K562 (cell line): Measurements from ENCODE around the gene TLN1. TPM values are rescaled to one million over a fixed set of nuclear protein-coding genes. Genes with fewer than 3 reads are reported as not detected.

Experiments
- ESRRB ChIP-seq: fragments of 250-450 bp; sonication (Bioruptor Pico); IDR thresholded peaks from 2 replicates; pipeline ENCODE4 v1.5.0; 2020; ENCODE audit warnings: mild to moderate bottlenecking, moderate library complexity, borderline replicate concordance
- FOSL1 ChIP-seq: fragments of 200-800 bp; sonication (Bioruptor generic); conservative IDR thresholded peaks from 2 replicates; pipeline ENCODE4 v1.6.1; 2016; ENCODE audit warnings: missing genetic modification characterization, missing compliant biosample characterization
- HCFC1 ChIP-seq: IDR thresholded peaks from 2 replicates; pipeline ENCODE4 v1.6.1; 2012; ENCODE audit warnings: low read depth, low read length, improper control_type of control experiment
- HDAC1 ChIP-seq, 2 experiments: fragments of 450-650 bp; IDR thresholded peaks; 2 replicates each; pipeline ENCODE4 v1.6.1; 2016 to 2017; ENCODE audit warnings: inconsistent platforms in 1 of 2, mild to moderate bottlenecking in 1 of 2, moderate library complexity in 1 of 2
- MCM7 ChIP-seq, 2 experiments: fragments of 450-650 bp; IDR thresholded peaks; 2 replicates each; pipeline ENCODE4 v1.6.1; 2016 to 2018
- NEUROD1 ChIP-seq: fragments of 150-350 bp; IDR thresholded peaks from 2 replicates; pipeline ENCODE4 v1.6.1; 2014; ENCODE audit warnings: borderline replicate concordance, low read length, low read depth; ENCODE audit not compliant: partially characterized antibody
- TAF1 ChIP-seq: IDR thresholded peaks from 2 replicates; pipeline ENCODE4 v1.6.1; 2011; ENCODE audit warnings: mild to moderate bottlenecking, low read length, moderate library complexity; ENCODE audit not compliant: insufficient read depth, control insufficient read depth, severe bottlenecking; ENCODE audit errors: extremely low read depth
- TAF7 ChIP-seq: fragments of 450-650 bp; IDR thresholded peaks from 2 replicates; pipeline ENCODE4 v1.6.1; 2016; ENCODE audit warnings: missing genetic modification characterization, missing compliant biosample characterization
- THRAP3 ChIP-seq: fragments of 450-650 bp; IDR thresholded peaks from 2 replicates; pipeline ENCODE4 v1.6.1; 2016; ENCODE audit warnings: mild to moderate bottlenecking, inconsistent platforms, borderline replicate concordance
- ZNF121 ChIP-seq: sonication (generic); formaldehyde crosslinking; conservative IDR thresholded peaks from 2 replicates; pipeline ENCODE4 v1.8.0; 2022; ENCODE audit warnings: missing genetic modification reagents
- ZNF134 ChIP-seq: fragments of 250-450 bp; sonication (Bioruptor Pico); conservative IDR thresholded peaks from 2 replicates; pipeline ENCODE4 v1.4.0; 2020
- ZZZ3 ChIP-seq: fragments of 450-650 bp; IDR thresholded peaks from 2 replicates; pipeline ENCODE4 v1.6.1; 2016; ENCODE audit warnings: antibody characterized with exemption, mild to moderate bottlenecking, moderate library complexity
- polyA plus RNA-seq, 8 experiments: library from polyadenylated mRNA; depleted of rRNA in 4 of 8; stranded (reverse) in 5 of 8; unstranded in 3 of 8; fragments of >200 nt; fragmentation: Nextera tagmentation in 2 of 8; fragmentation: Illumina TruSeq in 1 of 8; extraction: Ambion mirVana in 2 of 8; extraction: Trizol in 1 of 8; gene quantifications; 2 replicates each; pipeline versions ENCODE4 v1.2.1 to v1.2.3, GENCODE V29; 2011 to 2014; ENCODE audit warnings: inconsistent platforms in 1 of 8, missing spikeins in 1 of 8
- total RNA-seq, 7 experiments: library from RNA; depleted of rRNA in 6 of 7; stranded (reverse); fragments of >200 nt in 6 of 7; fragmentation: Illumina TruSeq in 2 of 7; extraction: Trizol in 2 of 7; gene quantifications; 2 replicates each; pipeline versions ENCODE4 v1.2.1 to v1.2.3, GENCODE V29; 2011 to 2021; ENCODE audit warnings: low replicate concordance in 1 of 7
- TF ChIP-seq, protein P1 (sequence below): fragments of 450-650 bp; conservative IDR thresholded peaks from 2 replicates; pipeline ENCODE4 v1.6.1; 2016; ENCODE audit warnings: missing genetic modification characterization, low read depth, mild to moderate bottlenecking, missing compliant biosample characterization, moderate library complexity
- TF ChIP-seq, protein P2 (sequence below): fragments of 250-450 bp; sonication (Bioruptor Pico); IDR thresholded peaks from 2 replicates; pipeline ENCODE4 v1.8.0; 2022; ENCODE audit warnings: moderate library complexity, mild to moderate bottlenecking, inconsistent platforms
- TF ChIP-seq, protein P3 (sequence below): fragments of 200-800 bp; sonication (Bioruptor generic); IDR thresholded peaks from 2 replicates; pipeline ENCODE4 v1.6.1; 2016; ENCODE audit warnings: missing genetic modification characterization, missing compliant biosample characterization
- TF ChIP-seq, protein P4 (sequence below): sonication (generic); formaldehyde crosslinking; IDR thresholded peaks from 2 replicates; pipeline ENCODE4 v1.9.0; 2022; ENCODE audit warnings: mild to moderate bottlenecking, missing genetic modification reagents
- TF ChIP-seq, protein P5 (sequence below): IDR thresholded peaks from 2 replicates; pipeline ENCODE4 v1.6.1; 2016; ENCODE audit warnings: missing genetic modification characterization, missing compliant biosample characterization

Gene TLN1
- total and polyA plus RNA-seq, 9 of the 15 experiments (the other 6 are each of a cell fraction or from before 2014, with no cell fraction given), result 3.6 to 240 (median 54.8) TPM

DNA sequence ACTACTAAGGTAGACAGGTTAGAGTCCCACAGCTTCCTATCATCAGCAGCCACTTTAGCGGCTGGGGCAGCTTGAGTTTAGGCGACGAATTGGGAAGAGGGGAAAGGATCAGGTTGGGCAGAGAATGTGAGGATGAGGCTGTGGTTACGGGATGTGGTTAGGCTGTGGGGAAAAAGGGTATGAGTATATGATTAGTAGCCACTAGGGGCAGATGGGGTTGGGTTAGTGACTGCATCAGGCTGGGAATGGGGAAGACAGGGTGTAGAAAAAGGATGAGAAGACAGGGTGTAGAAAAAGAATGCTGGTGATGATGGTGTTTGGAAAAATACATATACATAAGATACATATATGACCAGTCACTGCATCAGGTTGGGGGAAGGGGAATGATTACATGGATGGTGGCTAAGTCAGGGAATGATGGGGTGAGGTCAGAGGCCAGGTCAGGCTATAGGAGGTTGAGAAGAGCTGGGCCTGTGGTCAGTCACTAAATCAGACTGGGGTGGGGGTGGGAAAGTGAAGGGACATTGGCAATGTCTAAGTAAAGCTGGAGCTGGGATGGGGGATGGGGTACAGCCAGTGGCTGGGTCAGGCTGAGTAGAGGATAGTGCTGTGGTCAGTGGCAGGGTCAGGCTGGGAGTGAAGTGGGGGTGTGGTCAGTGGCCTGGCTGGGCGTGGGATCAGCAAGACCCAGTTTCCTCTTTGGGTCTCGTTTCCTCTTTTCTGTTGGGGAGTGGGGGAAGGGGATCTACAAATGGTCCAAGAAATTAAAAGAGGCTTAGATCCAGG is 2.1 kb downstream of the TLN1 start (continued):
- 0 out of 2 replicates have a peak, but pooled peaks have one; percentile 67 for TF ChIP-seq THRAP3
- TF ChIP-seq FOSL1, result no peak
- no peak for TF ChIP-seq HCFC1
- TF ChIP-seq, protein P1, sequence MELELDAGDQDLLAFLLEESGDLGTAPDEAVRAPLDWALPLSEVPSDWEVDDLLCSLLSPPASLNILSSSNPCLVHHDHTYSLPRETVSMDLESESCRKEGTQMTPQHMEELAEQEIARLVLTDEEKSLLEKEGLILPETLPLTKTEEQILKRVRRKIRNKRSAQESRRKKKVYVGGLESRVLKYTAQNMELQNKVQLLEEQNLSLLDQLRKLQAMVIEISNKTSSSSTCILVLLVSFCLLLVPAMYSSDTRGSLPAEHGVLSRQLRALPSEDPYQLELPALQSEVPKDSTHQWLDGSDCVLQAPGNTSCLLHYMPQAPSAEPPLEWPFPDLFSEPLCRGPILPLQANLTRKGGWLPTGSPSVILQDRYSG (tag), result no peak
- TF ChIP-seq TAF7, result no peak
- TF ChIP-seq, protein P2, sequence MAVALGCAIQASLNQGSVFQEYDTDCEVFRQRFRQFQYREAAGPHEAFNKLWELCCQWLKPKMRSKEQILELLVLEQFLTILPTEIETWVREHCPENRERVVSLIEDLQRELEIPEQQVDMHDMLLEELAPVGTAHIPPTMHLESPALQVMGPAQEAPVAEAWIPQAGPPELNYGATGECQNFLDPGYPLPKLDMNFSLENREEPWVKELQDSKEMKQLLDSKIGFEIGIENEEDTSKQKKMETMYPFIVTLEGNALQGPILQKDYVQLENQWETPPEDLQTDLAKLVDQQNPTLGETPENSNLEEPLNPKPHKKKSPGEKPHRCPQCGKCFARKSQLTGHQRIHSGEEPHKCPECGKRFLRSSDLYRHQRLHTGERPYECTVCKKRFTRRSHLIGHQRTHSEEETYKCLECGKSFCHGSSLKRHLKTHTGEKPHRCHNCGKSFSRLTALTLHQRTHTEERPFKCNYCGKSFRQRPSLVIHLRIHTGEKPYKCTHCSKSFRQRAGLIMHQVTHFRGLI, result no peak
- no peak for TF ChIP-seq ZNF134 (CRISPR knock-in tag)
- TF ChIP-seq, protein P3, sequence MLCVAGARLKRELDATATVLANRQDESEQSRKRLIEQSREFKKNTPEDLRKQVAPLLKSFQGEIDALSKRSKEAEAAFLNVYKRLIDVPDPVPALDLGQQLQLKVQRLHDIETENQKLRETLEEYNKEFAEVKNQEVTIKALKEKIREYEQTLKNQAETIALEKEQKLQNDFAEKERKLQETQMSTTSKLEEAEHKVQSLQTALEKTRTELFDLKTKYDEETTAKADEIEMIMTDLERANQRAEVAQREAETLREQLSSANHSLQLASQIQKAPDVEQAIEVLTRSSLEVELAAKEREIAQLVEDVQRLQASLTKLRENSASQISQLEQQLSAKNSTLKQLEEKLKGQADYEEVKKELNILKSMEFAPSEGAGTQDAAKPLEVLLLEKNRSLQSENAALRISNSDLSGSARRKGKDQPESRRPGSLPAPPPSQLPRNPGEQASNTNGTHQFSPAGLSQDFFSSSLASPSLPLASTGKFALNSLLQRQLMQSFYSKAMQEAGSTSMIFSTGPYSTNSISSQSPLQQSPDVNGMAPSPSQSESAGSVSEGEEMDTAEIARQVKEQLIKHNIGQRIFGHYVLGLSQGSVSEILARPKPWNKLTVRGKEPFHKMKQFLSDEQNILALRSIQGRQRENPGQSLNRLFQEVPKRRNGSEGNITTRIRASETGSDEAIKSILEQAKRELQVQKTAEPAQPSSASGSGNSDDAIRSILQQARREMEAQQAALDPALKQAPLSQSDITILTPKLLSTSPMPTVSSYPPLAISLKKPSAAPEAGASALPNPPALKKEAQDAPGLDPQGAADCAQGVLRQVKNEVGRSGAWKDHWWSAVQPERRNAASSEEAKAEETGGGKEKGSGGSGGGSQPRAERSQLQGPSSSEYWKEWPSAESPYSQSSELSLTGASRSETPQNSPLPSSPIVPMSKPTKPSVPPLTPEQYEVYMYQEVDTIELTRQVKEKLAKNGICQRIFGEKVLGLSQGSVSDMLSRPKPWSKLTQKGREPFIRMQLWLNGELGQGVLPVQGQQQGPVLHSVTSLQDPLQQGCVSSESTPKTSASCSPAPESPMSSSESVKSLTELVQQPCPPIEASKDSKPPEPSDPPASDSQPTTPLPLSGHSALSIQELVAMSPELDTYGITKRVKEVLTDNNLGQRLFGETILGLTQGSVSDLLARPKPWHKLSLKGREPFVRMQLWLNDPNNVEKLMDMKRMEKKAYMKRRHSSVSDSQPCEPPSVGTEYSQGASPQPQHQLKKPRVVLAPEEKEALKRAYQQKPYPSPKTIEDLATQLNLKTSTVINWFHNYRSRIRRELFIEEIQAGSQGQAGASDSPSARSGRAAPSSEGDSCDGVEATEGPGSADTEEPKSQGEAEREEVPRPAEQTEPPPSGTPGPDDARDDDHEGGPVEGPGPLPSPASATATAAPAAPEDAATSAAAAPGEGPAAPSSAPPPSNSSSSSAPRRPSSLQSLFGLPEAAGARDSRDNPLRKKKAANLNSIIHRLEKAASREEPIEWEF, result no peak
- no peak for TF ChIP-seq MCM7 (IDR thresholded peaks at IDR 0.05)
- TF ChIP-seq NEUROD1, result no peak
- TF ChIP-seq TAF1, result peak; percentile 5
- TF ChIP-seq ESRRB (CRISPR knock-in tag), result no peak
- TF ChIP-seq, protein P4, sequence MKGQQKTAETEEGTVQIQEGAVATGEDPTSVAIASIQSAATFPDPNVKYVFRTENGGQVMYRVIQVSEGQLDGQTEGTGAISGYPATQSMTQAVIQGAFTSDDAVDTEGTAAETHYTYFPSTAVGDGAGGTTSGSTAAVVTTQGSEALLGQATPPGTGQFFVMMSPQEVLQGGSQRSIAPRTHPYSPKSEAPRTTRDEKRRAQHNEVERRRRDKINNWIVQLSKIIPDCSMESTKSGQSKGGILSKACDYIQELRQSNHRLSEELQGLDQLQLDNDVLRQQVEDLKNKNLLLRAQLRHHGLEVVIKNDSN (CRISPR knock-in tag), result no peak
- TF ChIP-seq ZZZ3, result 0 out of 2 replicates have a peak, but pooled peaks have one; percentile 34
- TF ChIP-seq, protein P5, sequence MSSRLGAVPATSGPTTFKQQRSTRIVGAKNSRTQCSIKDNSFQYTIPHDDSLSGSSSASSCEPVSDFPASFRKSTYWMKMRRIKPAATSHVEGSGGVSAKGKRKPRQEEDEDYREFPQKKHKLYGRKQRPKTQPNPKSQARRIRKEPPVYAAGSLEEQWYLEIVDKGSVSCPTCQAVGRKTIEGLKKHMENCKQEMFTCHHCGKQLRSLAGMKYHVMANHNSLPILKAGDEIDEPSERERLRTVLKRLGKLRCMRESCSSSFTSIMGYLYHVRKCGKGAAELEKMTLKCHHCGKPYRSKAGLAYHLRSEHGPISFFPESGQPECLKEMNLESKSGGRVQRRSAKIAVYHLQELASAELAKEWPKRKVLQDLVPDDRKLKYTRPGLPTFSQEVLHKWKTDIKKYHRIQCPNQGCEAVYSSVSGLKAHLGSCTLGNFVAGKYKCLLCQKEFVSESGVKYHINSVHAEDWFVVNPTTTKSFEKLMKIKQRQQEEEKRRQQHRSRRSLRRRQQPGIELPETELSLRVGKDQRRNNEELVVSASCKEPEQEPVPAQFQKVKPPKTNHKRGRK (tag), result no peak
- no peak for TF ChIP-seq ZNF121 (CRISPR knock-in tag)
- TF ChIP-seq HDAC1 (IDR thresholded peaks at IDR 0.05), result peak in 1 of 2 experiments; percentile 60; a peak in 1 of 4 replicates
